SK-N-SH (cell line): ENCODE data around the gene C19orf12. TPM values are rescaled to one million over a fixed set of nuclear protein-coding genes. Genes with fewer than 3 reads are reported as not detected.

Experiments used
- CTCF ChIA-PET: fragments of 300-600, 350-600 bp; formaldehyde crosslinking; extraction: SDS; loops from one replicate; lab custom pipeline; 2021; lab: Yijun Ruan, JAX
- POLR2A ChIA-PET: fragments of 350-600 bp; sonication (Branson Sonifier 250); formaldehyde crosslinking; extraction: SDS; loops from one replicate; lab custom pipeline; 2020; ENCODE audit warnings: antibody characterized with exemption, inconsistent platforms; lab: Yijun Ruan, JAX
- DNase-seq: peaks from one replicate; pipeline ENCODE4 v3.0.0; 2012
- H2AFZ ChIP-seq: fragments of 200-600 bp; sonication (generic); 2 replicates; pipeline ENCODE4 v1.8.1; 2016; ENCODE audit warnings: antibody characterized with exemption, mild to moderate bottlenecking, low read depth
- H3F3A ChIP-seq: fragments of 200-600 bp; sonication (generic); replicated peaks from 2 replicates; pipeline ENCODE3; 2016; ENCODE audit warnings: antibody characterized with exemption, mild to moderate bottlenecking; ENCODE audit not compliant: insufficient read depth
- H3K27ac ChIP-seq, 2 experiments: fragments of 200-500 bp in 1 of 2; fragments of 200-600 bp in 1 of 2; sonication (Bioruptor generic) in 1 of 2; sonication (generic), shearing (Covaris generic) in 1 of 2; 2 replicates each; pipeline versions ENCODE4 v1.5.1 to v1.6.1; 2014 to 2016; ENCODE audit warnings: low read depth in 2 of 2, inconsistent platforms in 1 of 2, low read length in 1 of 2, mild to moderate bottlenecking in 1 of 2, mixed read lengths in 1 of 2
- H3K27me3 ChIP-seq: fragments of 200-600 bp; sonication (generic), shearing (Covaris generic); 2 replicates; pipeline ENCODE4 v1.6.1; 2016; ENCODE audit warnings: mixed run types; ENCODE audit not compliant: insufficient read depth
- H3K36me3 ChIP-seq, 2 experiments: fragments of 200-500 bp in 1 of 2; fragments of 200-600 bp in 1 of 2; sonication (Bioruptor generic) in 1 of 2; sonication (generic) in 1 of 2; replicated peaks in 1 of 2; 2 replicates each; pipeline versions ENCODE3 to v1.5.1; 2014 to 2016; ENCODE audit warnings: low read length in 1 of 2, mild to moderate bottlenecking in 1 of 2; ENCODE audit not compliant: insufficient read depth in 2 of 2, control insufficient read depth in 1 of 2
- H3K4me1 ChIP-seq, 2 experiments: fragments of 200-500 bp in 1 of 2; fragments of 200-600 bp in 1 of 2; sonication (Bioruptor generic) in 1 of 2; sonication (generic), shearing (Covaris generic) in 1 of 2; 2 replicates each; pipeline versions ENCODE4 v1.5.1 to v1.6.1; 2014 to 2016; ENCODE audit warnings: low read depth in 1 of 2, low read length in 1 of 2, mixed run types in 1 of 2; ENCODE audit not compliant: insufficient read depth in 2 of 2, control insufficient read depth in 1 of 2
- H3K4me2 ChIP-seq: fragments of 200-600 bp; sonication (generic), shearing (Covaris generic); 2 replicates; pipeline ENCODE4 v1.6.1; 2017; ENCODE audit warnings: mixed run types
- H3K4me3 ChIP-seq, 2 experiments: fragments of 200-500 bp in 1 of 2; fragments of 200-600 bp in 1 of 2; sonication (Bioruptor generic) in 1 of 2; sonication (generic), shearing (Covaris generic) in 1 of 2; 2 replicates each; pipeline versions ENCODE4 v1.5.1 to v1.8.1; 2014 to 2016; ENCODE audit warnings: low read depth in 2 of 2, inconsistent platforms in 1 of 2, low read length in 1 of 2, mild to moderate bottlenecking in 1 of 2, mixed read lengths in 1 of 2, moderate library complexity in 1 of 2
- H3K79me2 ChIP-seq: fragments of 200-600 bp; sonication (generic); 2 replicates; pipeline ENCODE4 v1.8.1; 2017; ENCODE audit warnings: mild to moderate bottlenecking; ENCODE audit not compliant: insufficient read depth
- H3K9ac ChIP-seq: fragments of 200-600 bp; sonication (generic); 2 replicates; pipeline ENCODE4 v1.6.1; 2017; ENCODE audit warnings: mixed run types
- H3K9me2 ChIP-seq: fragments of 200-600 bp; sonication (generic); 2 replicates; pipeline ENCODE4 v1.6.1; 2017; ENCODE audit warnings: mixed run types
- H3K9me3 ChIP-seq: fragments of 200-600 bp; sonication (generic); 2 replicates; pipeline ENCODE4 v1.6.1; 2017; ENCODE audit warnings: mixed run types, mild to moderate bottlenecking, moderate library complexity
- H4K20me1 ChIP-seq: fragments of 200-600 bp; sonication (generic); 2 replicates; pipeline ENCODE4 v1.6.1; 2017; ENCODE audit warnings: mild to moderate bottlenecking, mixed run types; ENCODE audit not compliant: insufficient read depth
- CTCF ChIP-seq: fragments of 200-600 bp; sonication (generic); IDR thresholded peaks from 2 replicates; pipeline ENCODE4 v1.6.1; 2017; ENCODE audit warnings: antibody characterized with exemption, mild to moderate bottlenecking, moderate library complexity
- ELF1 ChIP-seq: IDR thresholded peaks from 2 replicates; pipeline ENCODE4 v1.4.0; 2012
- GABPA ChIP-seq: IDR thresholded peaks from 2 replicates; pipeline ENCODE4 v1.4.0; 2012; ENCODE audit warnings: low read depth, mild to moderate bottlenecking
- GATA2 ChIP-seq: sonication (generic); formaldehyde crosslinking; IDR thresholded peaks from 2 replicates; pipeline ENCODE4 v1.5.0; 2020; ENCODE audit warnings: mild to moderate bottlenecking, missing genetic modification reagents
- JUND ChIP-seq: IDR thresholded peaks from 2 replicates; pipeline ENCODE4 v1.4.0; 2012
- MXI1 ChIP-seq: IDR thresholded peaks from 2 replicates; pipeline ENCODE4 v1.6.1; 2012; ENCODE audit warnings: mild to moderate bottlenecking, low read depth, low read length, improper control_type of control experiment
- PBX3 ChIP-seq: IDR thresholded peaks from 2 replicates; pipeline ENCODE4; 2012
- RAD21 ChIP-seq: IDR thresholded peaks from 2 replicates; pipeline ENCODE4 v1.6.1; 2012; ENCODE audit warnings: mild to moderate bottlenecking, low read length
- RCOR1 ChIP-seq: fragments of 150-350 bp; IDR thresholded peaks from 2 replicates; pipeline ENCODE4 v1.6.1; 2017; ENCODE audit warnings: antibody characterized with exemption, low read length
- REST ChIP-seq: IDR thresholded peaks from 2 replicates; pipeline ENCODE4 v1.6.1; 2012; ENCODE audit warnings: mild to moderate bottlenecking, low read depth, low read length, moderate library complexity
- RXRA ChIP-seq: IDR thresholded peaks from 2 replicates; pipeline ENCODE4 v1.4.0; 2012; ENCODE audit warnings: low read depth, mild to moderate bottlenecking, borderline replicate concordance
- SIN3A ChIP-seq: IDR thresholded peaks from 2 replicates; pipeline ENCODE4 v1.6.1; 2012; ENCODE audit warnings: low read depth, mild to moderate bottlenecking, low read length, moderate library complexity, borderline replicate concordance
- TEAD4 ChIP-seq: IDR thresholded peaks from 2 replicates; pipeline ENCODE4 v1.4.0; 2012; ENCODE audit warnings: mild to moderate bottlenecking, borderline replicate concordance; ENCODE audit not compliant: insufficient read depth
- USF2 ChIP-seq: fragments of 150-350 bp; IDR thresholded peaks from 2 replicates; pipeline ENCODE4 v1.6.1; 2017; ENCODE audit warnings: antibody characterized with exemption, low read length, low read depth, borderline replicate concordance
- YY1 ChIP-seq: IDR thresholded peaks from 2 replicates; pipeline ENCODE4 v1.4.0; 2012; ENCODE audit warnings: low read depth, mild to moderate bottlenecking
- ZBTB33 ChIP-seq: IDR thresholded peaks from 2 replicates; pipeline ENCODE4 v1.4.0; 2012; ENCODE audit warnings: low read depth, borderline replicate concordance
- WGBS: methylation state at CpG from one replicate; pipeline ENCODE4 v1.1.6; 2017; ENCODE audit warnings: low lambda C conversion rate; 5-methylcytosine and 5-hydroxymethylcytosine counted together
- polyA plus RNA-seq, 3 experiments: library from polyadenylated mRNA; depleted of rRNA; stranded (reverse); fragments of >200 nt; gene quantifications; 2 replicates each; pipeline ENCODE4 v1.2.3, GENCODE V29; 2012
- TF ChIP-seq, protein P1 (sequence below): fragments of 150-350 bp; IDR thresholded peaks from 2 replicates; pipeline ENCODE4 v1.6.1; 2016; ENCODE audit warnings: mild to moderate bottlenecking, low read depth, low read length

C19orf12 gene
- polyA plus RNA-seq, 1 of the 3 experiments (the other 2 are of a cell fraction), result 30.5 TPM

- Histone ChIP-seq H3K27ac (no peak overlapping the region), H3K9me2 (no peaks in the 10 kb centered on the region), H3K79me2 (no peaks in the 10 kb centered on the region), H3K4me3 (no peak overlapping the region), H3K4me1 (peaks cover 0 to 8% of the 10 kb centered on the region in 2 experiments; a peak in 1 of 4 replicates), H3K27me3 (no peaks in the 10 kb centered on the region), H3K9ac (no peak overlapping the region), H3K9me3 (no peaks in the 10 kb centered on the region), H3K36me3 (peaks cover 0 to 10% of the 10 kb centered on the region in 2 experiments), H3K4me2 (no peak overlapping the region), H3F3A (no peaks in the 10 kb centered on the region), H4K20me1 (no peaks in the 10 kb centered on the region), H2AFZ (no peak overlapping the region)
- no peak for DNase-seq
- 91% methylated on average over 6 of the region's 13 CpGs for WGBS
- ChIA-PET POLR2A (no interaction called here), CTCF (interaction anchor here (1.6 to 1.9 kb wide), 2 partner anchors 19 to 41 kb away, joined by 7 to 8 read pairs; no protein-coding TSS in a partner anchor)
- TF ChIP-seq CTCF (no peak), ELF1 (no peak), PBX3 (no peak), TEAD4 (no peak), SIN3A (no peak), GATA2 (CRISPR knock-in tag) (no peak), USF2 (no peak), RAD21 (no peak), RCOR1 (no peak), GABPA (no peak), MXI1 (no peak), ZBTB33 (no peak), YY1 (no peak), JUND (no peak), RXRA (no peak), REST (no peak)
- TF ChIP-seq, protein P1, sequence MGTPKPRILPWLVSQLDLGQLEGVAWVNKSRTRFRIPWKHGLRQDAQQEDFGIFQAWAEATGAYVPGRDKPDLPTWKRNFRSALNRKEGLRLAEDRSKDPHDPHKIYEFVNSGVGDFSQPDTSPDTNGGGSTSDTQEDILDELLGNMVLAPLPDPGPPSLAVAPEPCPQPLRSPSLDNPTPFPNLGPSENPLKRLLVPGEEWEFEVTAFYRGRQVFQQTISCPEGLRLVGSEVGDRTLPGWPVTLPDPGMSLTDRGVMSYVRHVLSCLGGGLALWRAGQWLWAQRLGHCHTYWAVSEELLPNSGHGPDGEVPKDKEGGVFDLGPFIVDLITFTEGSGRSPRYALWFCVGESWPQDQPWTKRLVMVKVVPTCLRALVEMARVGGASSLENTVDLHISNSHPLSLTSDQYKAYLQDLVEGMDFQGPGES, result no peak
Observed at GRCh38 chr19:29675650-29676186, 39.3 kb downstream of the C19orf12 start.
